NCI-H1694 treated with DMSO at 0.1 percent for 48 hours (cell line): ENCODE results near the gene CNKSR2.
"Not testable (repeated sequence)": the region's sequence is repeated elsewhere in the genome, so short reads cannot be mapped to it uniquely, and the experiment has no call there.

ENCODE experiments used
- DNase-seq: peaks from one replicate; lab custom pipeline; 2025; lab: John Stamatoyannopoulos, UW

Gene CNKSR2

DNA sequence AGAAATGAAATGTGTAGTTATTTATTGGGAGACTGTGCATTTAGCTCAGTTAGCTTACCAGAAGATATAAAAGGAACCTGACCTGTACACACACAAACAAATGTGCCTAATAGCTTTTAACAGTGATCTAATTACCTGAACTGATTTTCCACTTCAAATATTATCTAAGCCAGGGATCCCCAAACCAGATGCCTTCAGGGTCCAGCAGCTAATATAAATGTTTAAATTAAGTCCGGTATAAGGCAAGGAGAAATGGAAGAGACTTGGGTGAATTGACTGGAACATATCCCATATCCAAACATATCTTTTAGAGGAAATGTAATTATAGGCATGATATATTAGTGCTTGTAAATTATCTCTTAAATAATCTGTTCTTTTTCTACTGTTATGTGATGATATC, 66.7 kb downstream of the CNKSR2 start:
- DNase-seq, result no peak

DNA sequence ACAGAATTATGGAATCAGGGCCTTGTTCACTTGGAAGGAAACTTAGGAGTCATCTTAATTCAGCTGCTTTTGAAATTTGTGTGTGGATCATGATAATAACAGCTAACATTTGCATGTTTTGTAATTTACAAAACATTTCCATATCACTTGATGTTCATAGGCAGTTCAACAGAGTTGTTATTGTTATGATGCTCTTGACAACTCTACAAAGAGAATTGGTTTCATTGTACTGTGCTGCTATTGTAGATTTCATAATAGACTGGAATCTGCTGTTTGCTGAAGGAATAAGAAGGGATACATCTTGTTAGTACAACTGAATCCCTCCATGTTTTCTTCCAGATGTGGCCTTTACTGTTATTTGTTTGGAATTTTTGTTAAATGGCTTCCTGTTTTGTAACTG, 83.5 kb downstream of the CNKSR2 start:
- no peak for DNase-seq

DNA sequence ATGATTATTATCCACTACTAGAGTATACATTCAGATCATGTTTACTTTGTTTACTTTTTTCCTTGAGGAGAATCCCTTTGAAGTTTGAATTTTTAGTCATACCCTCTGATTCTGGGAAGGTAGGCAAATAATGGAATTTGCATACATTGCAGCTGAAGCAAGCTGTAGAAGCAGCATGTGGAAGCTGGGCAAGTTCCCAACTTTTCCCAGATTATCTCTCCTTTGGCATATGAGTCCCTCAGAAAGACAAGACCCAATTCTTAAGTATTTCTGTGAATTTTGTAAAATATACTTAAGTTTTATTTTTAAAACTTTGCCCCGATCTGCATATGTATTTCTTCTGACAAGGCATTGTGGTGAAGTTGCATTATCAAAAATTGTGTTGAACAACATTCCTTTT, 94.9 kb downstream of the CNKSR2 start:
- no peak for DNase-seq

DNA sequence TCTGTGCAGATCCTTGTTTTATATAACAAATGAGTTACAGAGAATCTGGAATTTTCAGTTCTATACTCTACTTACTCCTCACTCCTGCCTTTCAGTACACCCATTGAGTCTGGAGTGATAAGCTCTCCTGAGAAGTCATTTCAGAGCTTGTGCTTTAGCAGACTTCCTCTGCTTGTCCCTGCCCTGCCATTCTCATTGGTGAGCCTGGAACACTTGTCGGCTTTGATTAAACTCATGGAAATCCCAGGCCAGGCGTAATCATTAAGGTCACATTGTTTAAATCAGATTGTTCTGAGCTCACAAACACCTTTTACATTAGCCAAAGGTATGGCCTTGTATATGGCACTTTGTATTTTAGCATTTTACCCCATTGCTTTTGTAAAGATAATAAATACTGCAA, 102.7 kb downstream of the CNKSR2 start:
- no peak for DNase-seq

DNA sequence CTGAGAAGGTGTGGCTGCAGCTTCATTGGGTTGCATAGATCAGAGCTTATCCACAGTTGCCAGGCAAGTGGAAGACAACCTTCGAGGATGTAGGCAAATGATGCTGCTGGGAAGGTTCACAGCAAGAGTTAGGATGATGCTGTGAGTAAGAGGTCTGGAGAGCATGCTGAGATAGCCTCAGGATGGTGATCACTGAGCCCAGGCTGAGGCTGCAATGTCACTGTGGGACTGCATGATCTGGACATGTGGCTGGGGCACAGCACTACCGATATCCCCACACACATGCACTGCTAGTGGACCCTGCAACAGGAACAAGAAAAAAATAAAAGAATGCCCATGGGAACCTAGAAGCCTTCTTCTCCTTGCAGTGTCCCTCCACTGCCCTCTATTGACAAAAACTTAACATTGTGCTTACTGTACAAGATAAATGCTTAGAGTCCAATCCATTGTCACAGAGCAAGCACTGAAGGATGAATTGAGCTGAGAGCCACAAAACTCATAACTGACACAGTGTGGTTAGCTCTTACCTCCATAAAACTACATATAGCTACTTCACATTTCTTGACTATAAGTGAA, 105.6 kb downstream of the CNKSR2 start:
- DNase-seq, result peak; percentile 12

DNA sequence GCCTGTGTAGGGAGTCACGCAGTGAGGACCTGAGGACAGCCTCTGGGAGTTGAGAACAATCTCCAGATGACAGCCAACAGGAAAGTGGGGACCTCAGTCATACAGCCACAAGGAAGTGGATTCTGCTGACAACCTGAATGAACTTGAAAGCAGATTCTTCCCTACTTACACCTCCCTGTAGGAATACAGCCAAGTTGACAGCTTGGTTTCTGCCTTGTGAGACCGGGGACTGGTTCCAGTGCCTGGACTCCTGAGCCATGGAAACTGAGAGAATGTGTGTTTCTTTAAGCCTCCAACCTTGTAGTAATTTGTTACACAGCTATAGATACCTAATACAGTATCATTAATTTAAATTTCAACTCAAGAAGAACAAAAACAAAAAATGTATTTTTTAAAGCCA, 107.5 kb downstream of the CNKSR2 start:
- DNase-seq, result no peak

DNA sequence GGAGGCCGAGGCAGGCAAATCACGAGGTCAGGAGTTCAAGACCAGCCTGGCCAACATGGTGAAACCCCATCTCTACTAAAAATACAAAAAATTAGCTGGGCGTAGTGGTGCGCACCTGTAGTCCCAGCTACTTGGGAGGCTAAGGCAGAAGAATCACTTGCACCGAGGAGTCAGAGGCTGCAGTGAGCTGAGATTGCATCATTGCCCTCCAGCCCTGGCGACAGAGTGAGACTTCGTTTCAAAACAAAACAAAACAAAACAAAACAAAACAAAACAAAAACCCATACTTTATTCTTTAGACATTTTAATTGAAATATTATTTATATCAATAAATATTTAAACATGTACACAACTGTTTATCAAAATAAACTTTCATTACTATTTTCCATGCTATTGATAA, 109.8 kb downstream of the CNKSR2 start:
- DNase-seq, result not testable (repeated sequence)

DNA sequence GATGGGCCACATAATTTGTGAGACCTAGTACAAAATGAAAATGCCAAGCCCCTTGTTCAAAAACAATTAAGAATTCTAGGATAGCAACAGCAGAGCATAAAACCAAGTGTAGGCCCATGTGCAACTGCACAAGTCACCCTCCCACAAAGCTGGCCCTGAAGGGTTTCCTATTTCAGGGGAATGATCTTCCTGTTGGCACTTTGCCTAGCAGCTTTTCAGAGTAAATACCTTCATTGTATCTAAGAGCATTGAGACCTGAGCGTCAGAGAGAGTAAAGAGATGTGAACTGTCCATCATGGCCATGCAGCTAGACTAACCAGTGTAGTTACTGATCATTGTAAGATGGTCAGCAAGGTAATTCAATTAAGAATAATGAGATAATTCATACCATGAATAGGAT, 113.6 kb downstream of the CNKSR2 start:
- no peak for DNase-seq

DNA sequence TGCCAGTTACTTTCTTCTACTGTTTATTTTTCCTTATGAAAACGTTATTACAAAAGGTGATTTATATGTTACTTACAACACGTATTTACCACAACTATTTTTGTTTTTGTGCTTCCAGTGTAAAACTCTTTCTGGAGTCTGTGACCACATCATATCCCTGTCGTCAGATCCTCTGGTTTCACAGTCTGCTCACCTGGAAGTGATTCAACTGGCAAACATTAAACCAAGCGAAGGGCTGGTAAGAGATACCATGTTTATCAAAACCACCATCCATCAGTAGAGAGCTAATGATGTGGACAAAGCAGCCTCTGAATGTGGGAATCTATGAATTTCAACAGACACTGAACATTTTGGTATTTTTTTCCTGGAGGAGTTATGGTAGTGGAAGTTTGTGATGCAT, 116.1 kb downstream of the CNKSR2 start:
- no peak for DNase-seq

DNA sequence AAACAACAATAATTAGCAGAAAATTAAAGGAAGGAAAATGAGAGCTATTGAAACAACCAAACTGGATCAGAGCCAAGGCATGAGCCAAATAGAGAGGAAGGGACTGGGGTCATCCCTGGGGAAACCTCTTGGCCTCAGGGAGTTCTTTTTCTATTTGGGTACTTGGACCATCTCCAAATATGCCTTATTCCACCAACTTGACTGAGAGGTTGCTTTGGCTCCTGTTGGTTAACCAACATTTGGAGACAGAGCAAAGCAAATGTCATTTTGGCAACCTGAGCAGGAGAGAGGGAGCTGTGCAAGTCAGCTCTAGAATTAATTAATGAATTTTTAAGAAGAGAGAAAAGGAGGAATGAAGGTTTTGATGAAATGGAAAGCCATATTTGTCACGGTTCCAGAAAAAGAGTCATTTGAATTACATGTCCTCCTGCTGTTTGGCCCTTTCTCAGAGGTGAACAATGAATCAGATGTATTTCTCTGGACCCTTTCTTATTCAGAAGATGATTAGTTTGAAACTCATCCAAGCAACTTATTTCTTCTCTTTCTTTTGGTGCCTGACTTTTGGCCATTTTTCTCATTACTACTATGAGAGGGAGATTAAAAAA, 119.1 kb downstream of the CNKSR2 start:
- no peak for DNase-seq

DNA sequence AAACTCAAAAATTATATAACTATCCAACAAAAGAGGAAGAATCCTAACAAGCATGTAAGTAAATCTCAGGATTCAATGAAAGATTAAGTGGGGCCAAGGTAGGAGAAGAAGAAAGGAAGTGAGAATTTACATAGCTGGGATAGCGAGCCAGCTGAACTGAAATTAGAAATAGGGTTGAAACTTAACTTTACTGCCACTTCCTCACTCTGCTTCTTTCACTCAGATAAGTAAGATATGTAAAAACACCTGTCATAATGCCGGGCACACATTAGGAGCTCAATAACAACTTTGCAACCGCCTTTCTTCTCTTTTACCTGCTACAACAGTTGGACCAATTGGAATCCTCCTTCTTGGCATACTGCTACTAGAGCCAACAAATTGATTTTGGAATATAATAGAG, 129.4 kb downstream of the CNKSR2 start:
- DNase-seq, result no peak

DNA sequence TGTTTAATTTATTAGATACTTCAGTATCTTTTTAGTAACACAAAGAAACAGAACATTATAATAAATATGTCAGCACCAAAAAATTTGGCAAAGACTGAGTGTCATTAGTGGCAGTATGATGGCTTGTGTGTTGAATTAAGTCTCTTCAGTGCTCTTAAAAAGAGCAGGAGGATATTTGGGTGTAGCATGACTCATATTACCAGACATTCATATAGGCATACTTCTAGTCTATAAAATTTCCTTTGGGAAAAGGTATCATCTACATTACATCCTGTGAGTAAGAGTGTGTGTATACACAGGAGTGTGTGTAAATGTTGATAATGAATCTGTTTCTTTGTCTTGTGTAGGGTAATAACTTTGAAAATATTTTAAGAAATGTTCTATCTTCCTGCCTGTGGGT, 135.7 kb downstream of the CNKSR2 start:
- no peak for DNase-seq

DNA sequence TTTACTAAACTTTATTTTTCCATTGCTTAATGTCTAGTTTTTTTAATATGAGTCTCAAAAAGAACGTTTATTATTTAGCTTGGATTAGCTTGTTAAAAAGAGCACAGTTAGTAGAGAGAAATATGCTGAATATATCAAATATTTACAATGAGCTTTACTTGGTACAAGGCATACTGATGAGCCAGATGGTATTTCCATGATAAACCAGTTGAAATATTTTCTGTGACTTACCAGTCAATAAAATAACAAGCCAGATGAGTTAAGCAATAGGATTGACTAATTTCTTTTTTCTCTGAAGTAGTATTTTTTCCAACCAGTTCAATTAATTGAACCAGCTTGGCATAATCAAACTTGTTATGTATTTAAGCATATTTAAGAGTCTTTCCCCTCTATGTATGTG, 149.8 kb downstream of the CNKSR2 start:
- no peak for DNase-seq

DNA sequence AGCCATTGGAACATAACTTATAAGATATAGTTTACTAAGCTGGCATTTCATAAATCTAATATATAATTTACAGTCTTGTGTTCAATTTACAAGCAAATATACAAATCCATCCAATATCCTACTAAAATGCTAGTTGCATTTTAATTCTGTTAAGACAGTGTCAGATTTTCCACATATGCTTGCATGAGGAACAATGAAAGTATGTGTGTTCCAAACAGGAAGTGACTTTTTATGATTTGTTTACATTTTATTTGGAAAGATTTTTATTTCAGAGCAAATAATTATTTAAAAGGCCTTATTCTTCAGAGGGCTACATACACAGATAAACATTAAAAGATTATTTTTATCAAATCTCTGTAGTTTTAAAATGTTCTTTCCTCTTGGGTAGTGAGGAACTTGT, 153.9 kb downstream of the CNKSR2 start:
- DNase-seq, result no peak

DNA sequence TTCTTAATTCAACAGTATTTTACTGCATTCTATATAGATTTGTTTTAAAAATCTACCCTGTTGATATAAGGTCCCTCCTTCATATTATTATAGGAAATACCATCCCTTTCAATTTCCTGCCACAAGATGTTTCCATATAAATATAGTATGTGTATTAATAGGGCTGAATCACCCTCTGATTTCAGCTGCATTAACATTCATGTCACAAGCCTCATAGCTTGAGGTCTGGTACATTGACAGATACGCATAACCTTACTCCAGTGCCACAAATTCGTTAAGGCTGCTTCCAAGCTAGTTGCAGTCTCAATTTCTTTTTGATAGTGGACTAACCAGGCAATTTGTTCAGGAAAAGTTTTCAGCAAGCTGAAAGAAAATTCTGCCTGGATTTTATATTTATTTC, 155.6 kb downstream of the CNKSR2 start:
- DNase-seq, result no peak

DNA sequence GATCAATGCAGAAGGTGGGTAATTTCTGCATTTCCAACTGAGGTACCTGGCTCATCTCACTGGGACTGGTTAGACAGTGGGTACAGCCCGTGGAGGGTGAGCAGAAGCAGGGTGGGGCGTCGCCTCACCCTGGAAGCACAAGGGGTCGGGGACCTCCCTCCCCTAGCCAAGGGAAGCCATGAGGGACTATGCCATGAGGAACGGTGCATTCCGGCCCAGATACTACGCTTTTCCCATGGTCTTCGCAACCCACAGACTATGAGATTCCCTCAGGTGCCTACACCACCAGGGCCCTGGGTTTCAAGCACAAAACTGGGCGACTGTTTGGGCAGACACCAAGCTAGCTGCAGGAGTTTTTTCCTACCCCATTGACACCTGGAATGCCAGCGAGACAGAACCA, 170.4 kb downstream of the CNKSR2 start:
- DNase-seq, result not testable (repeated sequence)

DNA sequence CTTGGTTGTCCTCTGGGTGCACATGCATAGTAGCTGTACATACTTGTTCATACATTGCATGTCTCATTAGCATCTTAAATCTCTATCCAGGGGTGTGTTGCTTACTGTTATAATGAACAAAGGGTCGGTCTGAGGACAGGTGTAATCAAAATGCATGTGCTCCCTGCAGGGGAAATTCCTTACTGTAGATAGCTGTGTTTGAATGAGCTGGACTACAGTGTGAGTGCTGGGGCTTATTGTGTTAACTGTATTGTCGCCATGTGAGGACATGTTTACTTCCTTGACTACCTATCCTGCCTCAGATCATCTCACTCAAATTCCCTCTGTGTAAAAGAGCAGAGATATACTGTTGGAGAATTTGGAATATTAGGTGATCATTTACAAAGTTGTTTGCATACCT, 185.2 kb downstream of the CNKSR2 start:
- no peak for DNase-seq

DNA sequence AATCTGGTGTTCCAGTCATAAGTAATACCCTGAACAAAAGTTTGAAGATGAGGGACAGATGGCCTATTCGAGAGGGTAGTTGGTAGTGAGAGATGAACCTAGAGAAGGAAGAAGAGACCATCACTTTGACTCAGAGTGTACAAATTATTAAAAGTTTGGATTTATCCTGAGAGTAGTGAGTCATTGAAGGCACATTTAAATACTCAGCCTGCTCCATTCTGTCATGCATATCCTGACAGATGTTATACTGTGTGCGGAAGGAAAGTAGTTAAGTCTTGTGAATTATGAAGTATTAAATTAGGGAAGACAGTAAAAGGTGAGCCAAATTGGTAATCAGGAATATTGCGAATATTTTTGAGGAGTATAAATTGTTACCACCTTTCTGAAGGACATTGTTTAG, 190.8 kb downstream of the CNKSR2 start:
- DNase-seq, result no peak

DNA sequence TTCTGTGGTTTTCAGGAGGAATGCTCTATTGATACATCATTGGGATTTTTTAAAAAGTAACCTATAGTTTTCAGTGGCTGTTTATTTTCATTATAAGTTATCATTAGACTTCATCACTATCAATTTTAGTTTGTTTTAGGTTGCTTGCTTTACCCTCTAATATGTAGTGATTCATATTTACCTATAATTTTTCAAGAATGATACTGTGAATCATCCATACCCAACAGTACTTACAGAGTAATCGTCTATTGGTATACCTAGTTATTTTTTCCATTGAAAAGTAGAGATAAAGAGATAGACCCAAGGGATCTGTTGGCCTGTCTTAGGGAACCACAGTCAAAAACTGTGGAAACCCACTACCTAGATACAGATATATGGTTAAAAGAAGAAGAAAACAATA, 200.6 kb downstream of the CNKSR2 start:
- DNase-seq, result no peak

DNA sequence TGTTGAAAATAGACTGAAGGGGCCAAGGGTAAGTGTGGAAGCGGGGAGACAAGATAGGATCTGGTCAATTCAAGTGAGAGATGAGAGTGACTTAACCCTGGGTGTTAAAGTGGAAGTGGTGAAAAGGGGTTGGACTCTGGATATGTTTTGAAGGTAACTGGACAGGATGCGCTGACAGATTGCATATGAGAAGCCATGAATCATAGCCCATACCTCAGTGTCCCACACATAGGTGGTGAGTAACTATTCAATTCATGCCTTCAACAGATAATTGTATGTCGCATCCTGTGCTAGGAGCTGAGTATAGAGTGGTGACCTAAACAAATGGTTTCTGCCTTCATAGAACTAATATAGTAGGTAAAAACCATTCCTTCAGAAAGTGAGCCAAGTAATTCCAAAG, 207.3 kb downstream of the CNKSR2 start:
- DNase-seq, result no peak

DNA sequence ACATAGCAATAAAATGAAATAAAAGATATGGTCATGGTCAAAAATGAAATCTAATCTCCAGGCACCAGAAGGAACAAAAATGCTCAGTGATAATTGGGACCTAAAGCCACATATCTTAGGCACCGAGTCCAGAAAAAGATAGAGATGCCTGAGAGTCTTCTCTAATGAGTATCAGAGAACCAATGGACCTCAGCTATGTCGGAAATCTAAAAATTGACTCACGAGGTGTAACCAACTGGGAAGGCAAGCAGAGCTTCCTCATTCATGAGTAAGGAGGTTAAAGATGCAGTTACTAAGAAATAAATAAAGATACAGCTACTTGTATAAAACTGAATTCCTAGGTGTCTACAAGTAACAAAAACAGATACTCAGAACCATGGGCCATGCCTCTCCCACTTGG, 211.8 kb downstream of the CNKSR2 start:
- no peak for DNase-seq

DNA sequence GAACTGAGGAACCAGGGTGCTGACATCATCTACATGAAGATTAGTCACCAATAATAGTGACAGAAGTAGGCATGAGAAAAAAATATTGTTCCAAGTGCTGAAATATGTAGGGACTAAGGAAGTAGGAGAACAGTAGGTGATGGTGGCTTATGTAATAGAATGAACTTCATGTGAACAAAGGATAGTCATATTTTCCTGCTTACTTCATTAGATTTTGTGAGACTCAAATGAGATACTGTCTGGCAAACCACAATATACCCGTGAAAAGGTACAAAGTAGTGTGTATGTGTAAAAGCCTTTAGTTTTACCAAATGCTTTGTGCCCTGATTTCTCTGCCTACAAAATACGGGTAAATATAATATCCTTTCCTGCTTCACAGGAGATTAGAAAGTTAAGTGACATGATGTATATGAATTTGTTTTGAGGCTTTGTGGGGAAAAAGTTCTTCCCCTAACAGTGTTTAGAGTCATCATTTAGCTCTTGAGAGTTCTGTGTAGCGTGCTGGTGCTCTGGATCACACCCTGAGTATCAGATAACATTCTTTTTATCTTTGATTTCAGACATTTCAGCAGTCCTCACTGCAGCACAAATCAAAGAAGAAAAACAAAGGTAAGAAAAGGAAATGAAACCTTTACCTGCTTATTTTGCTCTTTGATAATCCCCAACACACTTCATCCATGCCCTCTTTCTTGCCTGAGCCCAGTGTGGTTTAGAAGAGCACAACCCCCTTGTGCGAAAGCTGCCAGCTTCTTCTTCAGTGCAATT, 216.0 kb downstream of the CNKSR2 start:
- DNase-seq, result no peak

DNA sequence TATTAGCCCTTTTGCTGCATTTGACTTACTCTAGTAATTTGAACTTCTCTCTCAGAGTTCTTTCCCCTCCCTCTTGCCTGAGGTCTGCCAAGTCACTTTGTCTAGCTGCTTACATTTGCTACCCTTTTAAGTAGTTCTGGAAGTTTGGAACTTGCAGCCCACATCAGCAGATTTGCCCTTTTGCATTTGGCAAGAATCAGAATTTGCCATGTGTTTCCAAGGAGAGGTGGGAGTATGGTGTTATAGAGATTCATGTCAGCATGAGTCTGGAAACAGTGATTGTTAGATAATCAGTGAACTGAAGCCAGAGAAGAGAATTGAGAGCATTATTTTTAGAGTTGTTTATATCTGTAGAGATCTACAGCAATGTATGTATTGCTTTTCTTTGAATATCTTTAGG, 231.8 kb downstream of the CNKSR2 start:
- DNase-seq, result no peak

DNA sequence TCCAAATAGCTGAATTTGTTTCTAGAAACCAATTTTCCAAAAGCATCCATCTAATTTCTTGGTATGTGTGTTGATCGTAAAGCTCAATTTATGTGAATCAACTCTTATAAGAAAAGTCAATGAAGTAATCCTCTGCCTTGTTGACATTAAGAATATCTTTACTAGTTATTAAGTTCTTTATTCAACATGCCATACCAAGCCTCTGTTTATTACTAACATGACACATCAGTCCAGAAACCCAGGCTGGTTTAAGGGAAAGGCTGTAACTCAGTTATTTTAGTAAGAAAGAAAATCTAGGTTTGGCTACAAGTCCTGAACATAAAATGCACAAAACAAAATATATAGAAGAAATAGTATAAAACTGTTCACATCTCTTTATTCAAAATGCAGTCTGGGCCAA, 235.9 kb downstream of the CNKSR2 start:
- no peak for DNase-seq
